D341Med (cell line): Measurements from ENCODE around the gene HIPK2.

ENCODE experiments used
- DNase-seq: peaks from one replicate; pipeline ENCODE4 v3.0.0; 2012; ENCODE audit warnings: low spot score

HIPK2 gene

DNA sequence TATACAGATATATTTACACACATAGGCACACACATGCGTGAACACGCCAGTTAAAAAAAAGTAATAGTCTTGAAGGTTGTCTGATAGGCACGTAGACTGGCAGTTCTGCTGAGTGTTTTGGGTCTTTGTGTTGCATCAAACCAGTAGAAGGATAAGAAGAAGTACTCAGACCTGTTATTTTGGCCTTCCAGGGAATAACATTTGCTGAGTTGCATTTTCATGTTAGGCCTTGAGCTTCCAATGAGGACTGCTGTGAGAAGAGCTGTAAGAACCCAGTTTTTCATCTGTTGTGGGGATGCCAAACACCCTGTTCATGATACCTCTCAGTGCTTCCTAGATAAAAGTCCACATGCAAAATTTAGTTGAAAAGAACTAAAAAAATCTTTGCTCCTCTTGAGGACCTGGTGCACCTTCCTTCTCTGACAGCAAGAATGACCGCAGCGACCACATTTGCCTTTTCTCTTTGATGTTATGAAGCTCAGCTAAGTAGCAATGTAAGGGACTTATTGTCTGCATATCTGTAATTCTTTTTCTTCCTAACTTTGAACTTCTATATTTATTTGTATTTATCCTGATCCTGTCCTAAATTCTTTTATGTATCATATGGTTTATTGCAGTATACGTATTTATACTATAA, 27.2 kb downstream of the HIPK2 start:
- no peak for DNase-seq

DNA sequence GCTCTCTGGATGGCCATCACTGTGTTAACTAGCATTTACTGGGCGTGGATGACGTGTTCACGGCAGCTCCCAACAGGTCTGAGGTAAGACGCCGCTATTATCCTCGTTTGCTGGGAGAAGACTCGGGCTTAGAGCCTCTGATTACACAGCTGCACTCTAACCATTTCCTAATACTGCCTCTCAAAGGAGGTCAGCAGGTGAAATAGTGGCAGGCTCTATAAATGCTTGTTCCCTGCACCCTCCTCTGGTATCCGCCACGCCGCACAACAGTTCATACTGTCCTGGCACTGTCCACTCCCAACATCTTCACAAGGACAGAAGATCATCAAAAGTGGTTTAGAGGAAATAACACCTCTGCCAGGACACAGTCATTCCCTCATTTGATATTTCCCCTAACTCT, 28.3 kb downstream of the HIPK2 start:
- DNase-seq = no peak

DNA sequence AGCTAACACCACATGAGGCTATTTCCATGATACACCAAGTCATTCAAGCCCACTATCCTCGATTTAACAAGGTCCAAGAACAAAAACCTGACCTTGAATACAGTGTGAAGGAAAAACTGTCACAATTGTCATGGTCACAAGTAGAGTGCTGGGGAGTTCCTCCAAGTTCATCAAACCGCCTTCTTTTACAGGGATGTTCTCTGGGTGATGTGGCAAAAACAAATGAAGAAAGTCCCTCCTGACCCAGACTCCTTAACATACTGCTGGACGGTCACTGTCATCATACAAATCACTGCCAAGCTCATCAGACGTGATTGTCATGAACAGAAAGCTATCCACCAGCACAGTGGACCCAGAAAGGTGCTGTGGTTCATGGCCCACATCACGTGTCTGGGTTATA, 28.9 kb downstream of the HIPK2 start:
- DNase-seq = no peak

DNA sequence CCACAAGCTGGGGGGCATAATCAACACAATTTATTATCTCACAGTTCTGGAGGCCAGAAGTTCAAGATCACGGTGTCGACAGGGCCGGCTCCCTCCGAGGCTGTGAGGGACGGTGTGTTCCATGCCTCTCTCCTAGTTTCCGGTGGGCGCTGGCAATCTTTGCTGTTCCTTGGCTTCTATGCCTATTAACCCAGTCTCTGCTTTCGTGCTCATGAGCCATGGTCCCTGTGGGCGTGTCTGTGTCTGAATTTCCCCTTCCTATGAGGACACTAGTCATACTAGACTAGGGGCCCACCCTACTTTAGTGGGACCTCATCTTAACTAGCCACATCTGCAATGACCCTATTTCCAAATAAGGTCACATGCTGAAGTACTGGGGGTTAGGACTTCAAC, 29.4 kb downstream of the HIPK2 start:
- DNase-seq = no peak

DNA sequence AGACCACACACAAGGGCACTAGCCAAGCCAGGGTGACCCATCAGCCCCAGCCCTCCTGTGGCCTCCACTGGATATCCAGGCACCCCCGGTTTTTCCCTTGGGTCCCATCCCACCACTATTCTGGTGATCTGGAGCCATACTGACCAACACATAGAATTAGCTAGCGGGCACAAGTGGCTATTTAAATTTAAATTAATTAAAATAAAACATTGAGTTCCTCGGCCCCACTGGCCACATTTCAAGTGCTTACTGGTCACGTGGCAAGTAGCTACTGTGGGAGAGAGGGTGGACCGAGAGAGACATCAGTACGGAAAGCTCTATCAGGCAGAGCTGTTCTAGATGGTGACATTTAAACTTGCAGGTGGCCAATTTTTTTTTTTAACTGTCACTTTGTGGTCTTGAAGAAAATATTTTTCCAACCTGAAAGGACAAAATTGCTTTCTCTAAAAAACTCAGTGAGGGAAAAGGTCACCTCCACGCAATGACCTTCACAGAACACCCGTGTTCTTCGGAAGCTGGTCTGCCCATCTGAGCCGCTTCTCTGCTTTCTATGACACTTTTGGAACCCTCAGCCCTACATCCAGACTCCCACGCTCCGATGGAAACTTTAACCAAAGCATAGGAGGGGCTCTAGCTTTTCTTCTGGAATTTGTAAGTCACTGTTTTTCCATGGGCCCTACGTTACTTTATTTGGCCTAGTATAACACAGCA, 30.0 kb downstream of the HIPK2 start:
- DNase-seq = no peak

DNA sequence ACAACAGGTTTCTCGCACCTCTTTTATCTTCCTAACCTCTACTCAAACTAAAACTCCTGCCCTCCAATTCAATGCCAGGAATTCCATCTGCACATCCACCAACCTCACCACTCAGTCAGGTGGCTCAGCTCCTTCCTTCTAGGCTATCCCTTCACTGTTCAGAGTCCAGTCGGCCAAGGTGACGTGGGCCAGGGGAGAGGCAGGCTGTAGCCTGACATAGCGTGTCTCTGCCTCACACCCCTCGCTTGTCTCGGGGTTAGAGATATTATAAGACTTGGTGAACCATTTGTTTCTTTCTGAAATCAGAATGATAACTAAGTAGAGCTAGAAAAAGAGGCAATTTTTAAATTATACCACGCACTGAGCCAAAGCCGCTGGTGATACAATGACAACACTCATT, 31.1 kb downstream of the HIPK2 start:
- DNase-seq = no peak

DNA sequence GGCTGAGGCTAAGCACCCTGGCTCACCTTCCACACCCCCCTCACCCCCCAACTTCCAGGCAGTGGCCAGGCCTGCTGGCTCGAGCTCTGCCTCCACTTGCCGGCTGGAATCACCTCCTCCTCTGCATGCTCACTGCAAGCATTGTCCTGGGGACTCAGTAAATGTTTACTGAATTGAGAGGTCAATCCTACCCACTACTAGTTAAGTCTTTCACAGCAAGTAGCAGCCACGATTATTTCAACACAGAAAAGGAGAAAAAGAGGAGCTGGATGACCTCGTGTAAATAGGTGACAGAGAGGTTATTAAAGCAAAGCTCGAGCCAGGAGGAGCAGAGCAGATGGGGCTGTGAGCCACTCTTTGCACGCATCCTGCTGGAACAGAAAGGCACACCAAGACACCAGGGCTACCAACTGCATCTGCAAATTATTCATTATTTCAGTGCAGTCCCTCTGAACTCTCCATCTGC, 32.1 kb downstream of the HIPK2 start:
- no peak for DNase-seq

DNA sequence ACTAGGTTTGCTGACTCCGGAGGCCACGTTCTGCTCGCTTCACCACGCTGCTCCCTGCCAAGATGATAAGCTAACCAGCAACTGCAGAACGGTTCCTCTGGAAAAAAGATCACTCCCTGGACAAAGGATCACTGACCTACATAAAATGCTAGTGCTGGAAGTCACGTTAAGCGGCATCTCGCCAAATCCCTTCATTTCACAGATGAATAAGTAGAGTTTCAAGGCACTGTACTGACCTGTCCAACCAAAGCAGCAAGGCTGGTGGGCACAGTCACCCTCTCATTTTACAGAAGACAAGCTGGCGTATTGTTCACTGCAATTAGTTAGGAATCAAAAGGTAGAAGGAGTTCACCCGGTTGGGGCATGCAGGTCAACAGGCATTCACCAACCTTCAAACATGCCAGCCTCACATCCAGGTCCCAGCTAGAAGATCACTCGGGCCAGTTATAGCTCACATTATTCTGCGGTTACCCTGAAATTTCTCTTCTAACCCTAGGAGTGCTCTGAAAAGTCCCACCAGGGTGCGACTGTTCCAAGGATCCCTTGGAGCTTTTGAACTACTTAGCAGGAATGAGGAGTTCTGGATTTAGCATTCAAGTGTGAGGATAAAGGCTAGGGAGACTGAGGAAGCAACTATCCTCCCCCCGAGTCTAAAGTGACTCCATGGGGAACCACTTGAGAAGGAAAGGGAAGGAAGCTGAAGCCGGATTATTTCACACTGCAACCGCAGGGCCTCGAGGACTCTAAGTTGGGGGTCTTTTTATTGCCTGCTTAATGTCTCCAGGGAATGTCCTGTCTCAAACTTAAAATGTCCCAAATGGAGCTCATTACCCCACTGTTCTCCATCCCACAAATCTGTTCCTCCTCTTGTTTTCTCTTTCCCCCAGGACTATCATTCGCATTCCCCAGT, 32.8 kb downstream of the HIPK2 start:
- no peak for DNase-seq

DNA sequence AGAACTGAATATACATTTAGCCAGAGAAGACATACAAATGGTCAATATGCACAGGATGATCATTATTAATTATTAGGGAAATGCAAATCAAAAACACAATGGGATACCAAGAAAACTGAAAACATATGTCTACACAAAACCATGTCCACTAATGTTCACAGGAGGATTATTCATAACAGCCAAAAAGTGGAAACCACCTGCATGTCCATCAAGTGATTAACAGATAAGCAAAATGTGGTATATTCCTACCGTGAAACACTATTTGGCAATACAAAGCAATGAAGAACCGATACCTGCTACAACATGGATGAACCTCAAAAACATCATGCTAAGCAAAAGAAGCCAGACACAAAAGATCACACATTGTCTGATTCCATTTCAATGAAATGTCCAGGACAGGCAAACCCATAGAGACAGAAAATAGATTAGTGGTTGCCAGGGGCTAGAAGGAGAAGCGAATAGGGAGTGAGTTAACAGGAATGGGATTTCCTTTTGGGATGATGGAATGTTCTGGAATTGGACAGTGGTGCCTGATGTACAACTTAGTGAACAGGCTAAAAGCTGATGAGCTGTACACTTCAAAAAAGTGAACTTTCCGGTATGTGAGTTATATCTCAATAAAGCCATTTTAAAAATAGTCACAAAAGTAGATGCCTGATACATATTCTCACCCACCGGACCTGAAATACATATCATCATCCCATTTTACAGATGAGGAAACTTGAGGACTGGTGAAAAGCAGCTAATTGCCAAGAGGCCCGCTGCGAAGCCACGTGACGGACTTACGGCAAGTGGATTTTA, 33.6 kb downstream of the HIPK2 start:
- DNase-seq = no peak

DNA sequence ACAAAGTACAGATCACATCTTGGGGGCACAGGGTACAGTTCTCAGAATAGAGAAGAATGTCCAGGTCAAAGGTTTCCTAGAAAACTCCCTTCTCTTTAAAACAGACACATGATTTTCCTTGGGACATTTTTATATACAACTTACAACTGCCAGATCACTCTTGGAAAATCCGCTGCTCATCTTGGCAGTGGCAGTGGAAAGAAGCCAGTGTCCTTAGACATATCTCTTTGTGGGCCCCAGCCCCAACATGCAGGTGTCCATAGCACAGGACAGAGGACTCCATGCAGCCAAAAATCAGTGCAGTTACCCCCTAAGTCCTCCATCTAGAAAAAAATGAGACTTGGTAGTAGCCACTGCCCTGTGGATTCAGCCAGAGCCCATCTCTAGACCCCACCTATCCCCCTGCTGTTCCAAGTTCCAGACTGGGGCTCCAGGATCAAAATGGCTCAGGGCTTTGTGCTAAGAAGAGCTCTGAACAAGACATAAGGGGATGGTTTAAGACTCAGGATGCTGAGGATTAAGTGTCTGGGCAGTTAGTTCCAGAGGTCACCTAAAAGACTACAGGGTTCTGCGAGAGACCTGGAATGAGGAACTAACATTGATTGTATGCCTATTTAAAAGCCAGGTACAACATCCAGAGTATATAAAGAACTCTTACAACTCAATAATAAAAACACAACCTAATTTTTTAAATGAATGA, 34.4 kb downstream of the HIPK2 start:
- DNase-seq = no peak

DNA sequence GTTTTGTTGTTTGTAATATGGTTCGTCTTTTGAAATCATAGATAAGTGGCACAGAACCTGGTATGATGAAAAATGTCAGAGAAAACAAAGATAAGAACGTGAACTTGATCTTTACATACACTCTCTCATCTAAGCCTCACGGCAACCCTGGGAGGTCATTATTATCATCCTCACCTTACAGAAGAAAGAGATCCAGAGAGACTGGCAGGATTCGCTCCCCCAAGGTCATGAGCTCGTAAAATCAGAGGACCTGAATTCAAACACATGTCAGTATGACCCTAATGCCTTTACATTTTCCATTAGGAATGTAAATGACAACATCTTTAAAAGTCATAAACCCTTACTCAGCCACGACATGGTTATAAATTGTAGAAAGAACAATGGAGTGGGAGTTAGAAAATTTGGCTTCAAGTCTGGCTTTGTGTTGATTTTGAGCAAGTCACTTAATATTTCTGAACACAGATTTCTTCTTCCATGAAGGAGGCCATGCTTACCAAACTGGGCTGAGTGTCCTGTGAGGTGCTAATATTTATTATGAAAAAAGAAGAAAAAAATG, 35.9 kb downstream of the HIPK2 start:
- DNase-seq = no peak

DNA sequence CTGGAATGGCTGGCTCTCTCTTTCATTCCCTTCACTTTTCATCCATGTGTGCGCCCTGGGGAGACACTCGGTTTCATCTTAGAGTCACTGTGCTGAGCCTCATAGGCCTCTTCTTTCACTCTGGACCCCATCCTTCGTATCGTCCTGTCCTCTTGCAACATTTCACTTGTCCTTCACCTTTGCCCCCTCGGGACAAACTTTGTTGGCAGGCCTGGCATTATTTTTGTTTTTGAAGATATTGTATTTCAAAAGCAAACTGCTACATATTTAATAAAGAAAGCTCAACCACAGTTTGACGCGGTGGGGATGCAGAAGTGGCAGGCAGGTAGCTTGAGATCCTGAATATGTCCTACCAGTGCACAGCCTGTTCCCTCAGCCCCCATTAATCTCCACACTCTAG, 36.6 kb downstream of the HIPK2 start:
- DNase-seq = no peak

DNA sequence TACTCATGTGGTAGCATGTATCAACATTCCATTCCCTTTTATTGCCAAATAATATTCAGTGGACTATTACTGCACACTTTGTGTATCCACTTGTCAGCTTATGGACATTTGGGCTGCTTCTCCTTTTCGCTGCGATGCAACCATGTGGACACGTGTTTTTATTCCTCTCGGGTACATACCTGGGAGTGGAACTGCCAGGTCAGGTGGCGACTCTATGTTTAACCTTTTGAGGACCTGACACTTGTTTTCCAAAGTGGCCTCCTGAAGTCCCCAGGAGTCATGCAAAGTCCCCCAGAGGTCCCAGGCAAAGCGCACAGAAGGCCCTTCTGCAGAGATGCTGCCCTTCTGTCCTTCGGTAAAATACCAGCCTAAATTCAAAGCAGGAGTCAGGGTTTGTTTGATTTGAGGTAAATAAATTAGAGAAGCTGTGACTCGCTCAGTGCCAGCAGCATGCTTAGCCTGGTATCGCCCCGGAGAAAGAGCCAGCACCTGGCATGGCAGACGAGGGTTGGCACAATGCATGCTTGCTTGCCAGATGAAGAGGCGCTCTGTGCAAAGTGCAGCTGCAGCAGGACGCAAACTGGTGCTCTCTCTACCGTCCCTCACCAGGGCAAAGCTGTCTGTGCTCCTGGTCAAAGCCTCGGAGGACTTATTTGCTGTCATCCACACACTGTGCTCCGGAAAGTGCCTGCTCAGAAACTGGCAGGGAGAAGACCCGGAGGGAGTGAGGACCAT, 37.8 kb downstream of the HIPK2 start:
- no peak for DNase-seq

DNA sequence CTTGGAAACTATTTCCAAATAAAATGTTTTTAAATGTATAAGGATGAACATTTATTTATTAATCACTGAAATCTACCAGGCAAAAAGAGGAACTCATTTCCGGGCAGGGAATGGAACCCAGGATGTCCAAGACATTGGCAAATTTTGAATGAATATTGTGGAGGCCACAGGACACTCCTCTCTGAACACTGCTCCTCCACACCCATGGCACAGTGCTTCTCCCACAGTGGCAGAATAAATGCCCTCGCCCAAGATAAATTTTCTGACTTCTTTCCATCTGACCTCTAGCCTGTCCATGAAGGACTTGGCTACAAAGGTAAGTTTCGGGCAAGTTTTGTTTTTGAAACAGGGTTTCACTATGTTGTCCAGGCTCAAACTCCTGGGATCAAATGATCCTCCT, 39.0 kb downstream of the HIPK2 start:
- DNase-seq = no peak

DNA sequence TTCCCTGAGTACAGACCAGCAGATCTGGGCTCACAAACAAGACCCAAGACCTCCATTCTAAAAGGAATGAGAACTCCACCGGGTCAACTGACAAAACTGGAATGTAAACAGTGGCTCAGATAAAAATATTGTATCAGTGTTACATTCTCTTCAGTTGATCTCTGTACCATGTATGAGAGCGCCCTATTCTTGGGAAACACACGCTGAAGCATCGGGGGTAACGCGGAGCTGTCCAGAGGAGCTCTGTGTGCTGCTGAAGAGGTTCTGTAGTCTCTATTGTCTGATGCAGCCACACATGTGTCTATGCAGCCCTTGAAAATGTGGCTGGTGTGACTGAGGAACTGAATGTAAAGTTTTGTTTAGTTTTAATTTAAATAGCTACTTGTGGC, 39.7 kb downstream of the HIPK2 start:
- DNase-seq = no peak

DNA sequence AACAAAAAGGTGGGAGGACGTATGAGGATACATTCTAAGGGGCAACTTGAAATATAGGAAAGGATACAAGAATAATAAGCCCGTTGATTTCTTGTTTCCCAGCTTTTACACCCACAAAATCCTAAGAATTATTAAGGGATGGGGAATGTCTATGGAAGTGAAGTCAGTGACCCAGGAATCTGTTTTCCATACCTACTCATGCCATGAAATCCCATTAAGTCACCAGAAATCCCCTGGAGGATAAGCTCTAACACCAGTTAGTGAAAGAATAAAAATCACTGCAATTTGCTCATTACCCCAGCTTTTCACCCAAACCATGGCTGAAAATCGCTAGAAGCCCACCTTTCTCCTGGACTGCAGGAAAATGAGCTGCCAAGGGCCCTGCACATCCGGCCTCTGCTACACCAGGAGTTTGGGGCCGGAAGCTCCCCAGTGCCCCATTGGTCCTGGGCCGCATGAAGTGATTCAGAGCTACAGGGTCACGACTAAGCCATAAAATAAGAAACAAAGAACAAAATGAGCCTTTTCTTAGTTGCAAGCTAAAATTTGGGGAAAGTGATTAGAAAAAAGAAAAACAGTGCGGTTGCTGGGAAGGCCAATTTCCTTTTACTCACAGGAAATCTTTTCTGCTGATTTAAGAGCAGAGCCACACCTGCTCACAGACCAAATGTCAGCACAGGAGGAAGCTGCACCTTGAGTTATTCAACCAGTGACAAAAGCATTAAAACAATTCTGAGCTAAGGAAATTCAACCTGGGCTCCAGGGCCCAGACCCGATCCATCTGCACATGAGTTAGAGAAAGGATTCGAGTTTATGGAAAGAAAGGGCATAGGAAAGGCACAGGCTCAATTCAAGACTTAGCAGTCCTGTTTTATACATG, 40.3 kb downstream of the HIPK2 start:
- DNase-seq = no peak

DNA sequence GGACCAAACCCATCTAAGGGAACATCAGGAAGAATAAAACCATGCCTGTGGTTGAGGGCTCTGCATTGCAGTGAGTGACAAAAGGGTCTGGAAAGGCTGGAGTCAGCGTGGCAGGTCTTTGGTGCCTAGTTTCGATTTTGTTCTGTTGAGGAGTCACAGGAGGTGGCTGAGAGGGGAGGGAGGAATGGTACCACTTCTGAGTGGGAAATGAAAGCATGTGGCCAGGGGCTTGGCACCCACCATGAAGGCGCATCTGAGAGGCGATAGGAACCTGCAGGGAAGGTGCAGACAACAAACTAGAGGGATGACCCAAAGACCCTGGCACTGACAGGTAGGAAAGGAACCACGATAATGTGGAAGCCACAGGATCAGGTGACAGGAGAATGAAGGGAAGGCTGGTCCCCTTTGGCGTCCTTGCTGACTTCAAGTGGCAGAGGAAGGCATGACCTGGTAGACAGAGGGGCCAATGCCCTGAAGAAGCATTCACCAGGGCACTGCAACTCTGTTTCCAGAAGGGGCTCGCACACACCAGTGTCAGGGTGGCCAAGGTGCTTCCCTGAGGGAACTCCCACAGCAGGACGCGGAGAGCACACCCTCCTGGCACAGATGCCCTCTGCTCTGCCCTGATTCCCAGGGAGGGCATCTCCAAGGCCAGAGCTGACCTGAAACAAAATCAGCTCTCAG, 41.7 kb downstream of the HIPK2 start:
- no peak for DNase-seq

DNA sequence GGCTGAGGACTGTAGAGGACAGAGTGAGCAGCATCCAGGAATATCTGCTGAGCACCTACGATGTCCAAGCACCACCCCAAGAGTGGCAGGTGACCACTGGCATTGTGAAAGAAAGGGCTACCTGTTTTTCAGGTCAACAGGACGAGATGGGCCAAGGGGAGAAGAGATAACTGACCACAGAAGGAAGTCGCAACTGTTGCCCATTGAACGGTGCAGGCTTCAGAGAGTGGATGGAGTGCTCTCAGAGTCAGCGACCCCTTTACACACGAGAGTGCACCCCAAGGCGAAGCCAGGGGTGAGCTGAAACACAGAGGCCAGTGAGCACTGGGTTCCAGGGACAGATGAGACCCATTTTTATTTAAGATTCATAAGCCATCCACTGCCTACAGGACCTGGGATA, 42.3 kb downstream of the HIPK2 start:
- no peak for DNase-seq

DNA sequence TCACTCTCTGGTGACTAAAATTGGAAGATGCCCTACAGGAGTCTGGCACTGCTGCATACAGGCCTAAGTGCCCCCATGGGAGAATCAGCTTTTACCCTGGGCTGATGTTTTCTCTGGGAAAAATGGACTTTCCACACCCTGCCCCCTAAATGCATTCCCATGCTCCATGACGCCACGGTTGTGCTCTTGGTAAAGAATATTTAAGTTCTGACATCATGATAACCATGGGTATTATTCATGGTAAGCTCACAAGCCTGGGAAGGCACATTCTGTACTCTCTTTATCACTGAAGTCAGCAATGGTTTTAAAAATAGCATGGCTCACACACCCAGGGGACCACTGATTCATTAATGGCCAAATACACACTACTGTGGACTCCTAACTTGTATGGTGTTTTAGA, 43.4 kb downstream of the HIPK2 start:
- no peak for DNase-seq
